ENCODE results near the gene IFNK.

- TF ChIP-seq CTCF (conservative IDR thresholded peaks at IDR 0.05 in 1 of 2, IDR thresholded peaks at IDR 0.05 in 1 of 2; ENCODE audit: extremely low read depth in 1 of 2, insufficient read depth in 1 of 2, low read depth in 1 of 2, low read length in 2 of 2) (no peak), EZH2 (IDR thresholded peaks at IDR 0.05; ENCODE audit: borderline replicate concordance, low read length) (no peak)
Observed at GRCh38 chr9:27538647-27539046, 14.6 kb downstream of the IFNK start.
